GM19238 (cell line): ENCODE measurements around the gene PARD3.
"Not testable (repeated sequence)": the region's sequence is repeated elsewhere in the genome, so short reads cannot be mapped to it uniquely, and the experiment has no call there.

Experiments
- DNase-seq: peaks from one replicate; pipeline ENCODE4 v3.0.0; 2011; ENCODE audit warnings: low spot score; ENCODE audit not compliant: insufficient read length

PARD3 gene

GRCh38 chr10:34768261-34768971, 46.7 kb downstream of the PARD3 start:
- DNase-seq = no peak

- DNase-seq = no peak
Observed at GRCh38 chr10:34766811-34767494, 48.1 kb downstream of the PARD3 start.

- DNase-seq = no peak
Observed at GRCh38 chr10:34766266-34766600, 48.9 kb downstream of the PARD3 start.

GRCh38 chr10:34764472-34764946, 50.6 kb downstream of the PARD3 start:
- no peak for DNase-seq

GRCh38 chr10:34762603-34763299, 52.3 kb downstream of the PARD3 start:
- DNase-seq = no peak

GRCh38 chr10:34762156-34762555, 52.9 kb downstream of the PARD3 start:
- DNase-seq = no peak

GRCh38 chr10:34761453-34761852, 53.6 kb downstream of the PARD3 start:
- DNase-seq = no peak

- DNase-seq = no peak
Observed at GRCh38 chr10:34760606-34761005, 54.5 kb downstream of the PARD3 start.

GRCh38 chr10:34759837-34760215, 55.3 kb downstream of the PARD3 start:
- DNase-seq = no peak

- DNase-seq = no peak
Observed at GRCh38 chr10:34759161-34759836, 55.8 kb downstream of the PARD3 start.

GRCh38 chr10:34758447-34758996, 56.6 kb downstream of the PARD3 start:
- DNase-seq = no peak

GRCh38 chr10:34757933-34758332, 57.2 kb downstream of the PARD3 start:
- DNase-seq = no peak

GRCh38 chr10:34757181-34757580, 57.9 kb downstream of the PARD3 start:
- DNase-seq = not testable (repeated sequence)

- DNase-seq = no peak
Observed at GRCh38 chr10:34756584-34756983, 58.5 kb downstream of the PARD3 start.

- no peak for DNase-seq
Observed at GRCh38 chr10:34753014-34753757, 61.9 kb downstream of the PARD3 start.

GRCh38 chr10:34751272-34751671, 63.8 kb downstream of the PARD3 start:
- no peak for DNase-seq

- DNase-seq = not testable (repeated sequence)
Observed at GRCh38 chr10:34750795-34751194, 64.3 kb downstream of the PARD3 start.

GRCh38 chr10:34748767-34749166, 66.3 kb downstream of the PARD3 start:
- DNase-seq = no peak

- no peak for DNase-seq
Observed at GRCh38 chr10:34748357-34748756, 66.7 kb downstream of the PARD3 start.

GRCh38 chr10:34746094-34746493, 69.0 kb downstream of the PARD3 start:
- no peak for DNase-seq

- DNase-seq = no peak
Observed at GRCh38 chr10:34745244-34745643, 69.9 kb downstream of the PARD3 start.
